GM18870 (cell line): Measurements from ENCODE around the gene ARHGAP28.
"Not testable (repeated sequence)": the region's sequence is repeated elsewhere in the genome, so short reads cannot be mapped to it uniquely, and the experiment has no call there.

ENCODE experiments used
- ATAC-seq: cut with Tn5 transposase; IDR thresholded peaks from one replicate; pipeline ENCODE4 v1.9.1; 2021; ENCODE audit warnings: moderate library complexity; ENCODE audit not compliant: unreplicated experiment

The ARHGAP28 gene

GRCh38 chr18:6811816-6812215 lies 82.3 kb downstream of the ARHGAP28 start:
- ATAC-seq, result no peak

DNA sequence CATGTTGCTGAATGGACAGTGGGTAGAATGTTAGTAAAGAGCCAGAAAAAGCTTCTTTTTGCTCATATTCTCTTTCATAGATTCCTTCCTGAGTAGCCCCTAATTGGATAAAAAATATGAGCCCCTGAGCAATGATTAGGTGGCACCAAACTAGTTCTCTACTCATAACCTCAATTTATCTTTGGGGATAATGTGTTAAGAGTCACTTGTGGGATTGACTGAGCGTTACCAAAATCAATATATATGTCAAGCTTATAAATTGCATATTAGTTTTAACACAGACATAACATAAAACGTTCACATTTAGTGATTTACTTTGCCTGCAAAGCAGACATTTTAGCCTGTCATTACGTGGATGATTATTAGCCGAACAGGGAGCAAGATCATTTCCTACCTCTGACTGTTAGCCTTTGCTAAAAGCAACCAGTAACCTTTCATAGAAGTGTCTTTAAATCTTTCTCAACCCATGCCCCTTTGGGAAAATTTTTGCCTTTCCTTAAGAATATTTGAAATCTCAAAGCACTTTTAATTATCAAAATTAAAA lies 85.4 kb downstream of the ARHGAP28 start:
- ATAC-seq, result no peak

GRCh38 chr18:6816154-6816553 lies 86.6 kb downstream of the ARHGAP28 start:
- ATAC-seq, result no peak

GRCh38 chr18:6819332-6819731 lies 89.8 kb downstream of the ARHGAP28 start:
- ATAC-seq, result no peak

GRCh38 chr18:6820314-6820713 lies 90.8 kb downstream of the ARHGAP28 start:
- ATAC-seq, result no peak

DNA sequence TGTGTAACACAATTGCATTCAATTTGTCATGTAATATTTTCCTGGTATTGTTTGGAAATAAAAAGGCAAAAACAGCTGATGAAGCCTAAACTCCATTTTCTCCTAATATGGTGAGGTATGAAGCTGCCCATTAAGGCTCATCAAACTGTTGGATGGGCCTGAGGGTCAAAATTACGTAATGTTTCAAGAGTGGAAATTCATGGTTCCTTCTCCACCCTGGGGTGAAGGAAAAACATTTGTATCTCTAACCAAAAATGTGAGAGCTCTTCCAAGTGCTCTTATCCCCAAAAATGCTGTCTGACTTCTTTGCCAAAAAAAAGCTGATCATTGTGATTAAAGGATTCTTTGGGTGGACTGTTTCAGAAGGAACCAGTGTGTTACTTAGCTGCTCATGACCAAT lies 91.8 kb downstream of the ARHGAP28 start:
- ATAC-seq, result no peak

- ATAC-seq, result not testable (repeated sequence)
Measured at GRCh38 chr18:6827161-6827560, 97.6 kb downstream of the ARHGAP28 start.

GRCh38 chr18:6827566-6827965 lies 98.0 kb downstream of the ARHGAP28 start:
- ATAC-seq, result not testable (repeated sequence)

GRCh38 chr18:6830916-6831315 lies 101.4 kb downstream of the ARHGAP28 start:
- no peak for ATAC-seq

DNA sequence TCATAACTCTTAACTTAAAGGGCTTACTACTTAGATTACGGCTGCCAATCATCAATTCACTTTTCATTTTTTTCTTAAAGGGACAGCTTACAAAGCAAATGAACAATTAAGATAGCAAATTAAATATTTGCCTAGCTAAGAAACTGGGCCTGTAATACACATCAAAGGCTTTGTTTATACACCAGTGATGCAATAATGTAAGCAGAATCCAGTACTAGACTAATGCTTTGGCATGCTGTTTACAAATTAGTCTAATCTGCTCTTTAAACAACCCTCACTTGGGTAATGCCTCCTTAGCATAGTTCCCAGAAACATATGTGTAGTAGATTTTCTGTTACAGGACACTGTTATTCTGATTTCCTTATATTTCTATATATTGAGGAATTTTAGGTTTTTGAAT lies 105.8 kb downstream of the ARHGAP28 start:
- ATAC-seq, result no peak

- no peak for ATAC-seq
Measured at GRCh38 chr18:6836331-6836730, 106.8 kb downstream of the ARHGAP28 start.

DNA sequence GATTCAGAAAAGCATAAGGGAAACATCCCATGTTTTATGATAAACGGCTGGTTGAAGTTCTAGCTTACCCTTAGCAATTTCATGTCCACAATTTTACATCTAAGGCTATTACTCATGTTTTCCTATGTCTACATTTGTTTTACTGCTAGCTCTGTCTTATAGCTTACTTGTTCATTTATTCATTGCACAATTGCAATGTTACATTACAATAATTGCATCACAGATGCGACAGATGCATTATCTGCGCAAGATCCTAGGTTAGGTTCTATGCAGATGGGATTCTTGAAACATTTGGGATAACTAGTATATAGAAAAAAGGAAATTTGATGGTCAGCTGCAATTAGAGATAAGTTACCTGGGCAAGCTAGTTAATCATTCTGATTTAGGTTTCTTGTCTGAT lies 108.4 kb downstream of the ARHGAP28 start:
- no peak for ATAC-seq

DNA sequence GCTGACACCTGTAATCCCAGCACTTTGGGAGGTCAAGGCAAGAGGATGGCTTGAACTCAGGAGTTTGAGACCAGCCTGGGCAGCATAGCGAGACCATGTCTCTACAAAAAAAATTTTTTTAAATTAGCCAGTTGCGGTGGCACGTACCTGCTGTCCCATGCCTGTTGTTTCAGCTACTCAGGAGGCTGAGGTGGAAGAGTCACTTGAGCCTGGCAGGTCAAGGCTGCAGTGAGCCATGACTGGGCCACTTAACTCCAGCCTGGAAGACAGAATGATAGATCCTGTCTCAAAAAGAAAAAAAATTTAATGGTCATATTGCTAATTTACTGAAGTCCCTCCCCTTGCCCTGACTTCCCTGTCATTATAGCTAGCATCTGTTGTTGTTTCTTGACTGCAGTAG lies 112.6 kb downstream of the ARHGAP28 start:
- ATAC-seq, result no peak

GRCh38 chr18:6843308-6843707 lies 113.8 kb downstream of the ARHGAP28 start:
- ATAC-seq, result no peak

- not testable (repeated sequence) for ATAC-seq
Measured at GRCh38 chr18:6845521-6845920, 116.0 kb downstream of the ARHGAP28 start.

DNA sequence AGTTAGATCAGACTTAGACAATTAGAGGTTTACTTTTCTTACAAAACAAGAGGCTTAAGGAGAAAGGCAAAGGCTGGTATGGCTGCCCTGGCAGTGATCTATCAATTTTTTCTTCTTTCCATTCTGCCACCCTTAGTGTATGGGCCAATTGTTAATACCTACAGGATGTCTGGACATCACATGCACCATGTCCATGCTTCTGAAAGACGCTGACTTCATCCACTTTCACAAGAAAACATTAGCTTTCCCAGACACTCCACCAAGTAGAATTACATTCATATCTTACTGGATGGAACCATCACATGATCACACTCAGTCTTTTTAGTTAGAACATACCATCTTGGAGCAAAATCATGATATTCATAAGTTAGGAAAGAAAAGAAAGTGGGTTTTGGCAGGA lies 120.9 kb downstream of the ARHGAP28 start:
- no peak for ATAC-seq

- no peak for ATAC-seq
Measured at GRCh38 chr18:6851480-6851879, 122.0 kb downstream of the ARHGAP28 start.

DNA sequence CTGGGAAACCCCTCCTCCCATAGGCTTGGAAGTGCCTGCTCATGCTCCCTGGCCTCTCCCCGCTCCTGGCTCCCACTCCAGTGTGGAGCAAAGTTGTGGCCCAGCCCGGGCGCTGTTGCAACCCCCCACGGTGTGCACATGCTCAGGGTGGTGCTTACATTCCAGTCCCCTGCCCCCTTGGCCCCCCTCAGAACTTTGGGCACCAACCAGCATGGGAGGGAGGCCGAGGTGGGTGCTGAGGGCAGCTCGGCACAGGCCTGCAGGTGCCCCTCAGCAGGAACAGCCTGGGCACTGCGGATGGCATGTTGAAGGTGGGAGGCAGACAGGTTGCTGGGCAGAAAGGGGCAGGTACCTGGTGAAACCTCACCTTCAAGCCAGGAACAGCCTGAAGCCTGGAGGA lies 125.3 kb downstream of the ARHGAP28 start:
- no peak for ATAC-seq

- no peak for ATAC-seq
Measured at GRCh38 chr18:6855767-6856166, 126.3 kb downstream of the ARHGAP28 start.

- ATAC-seq, result no peak
Measured at GRCh38 chr18:6857300-6857699, 127.8 kb downstream of the ARHGAP28 start.

DNA sequence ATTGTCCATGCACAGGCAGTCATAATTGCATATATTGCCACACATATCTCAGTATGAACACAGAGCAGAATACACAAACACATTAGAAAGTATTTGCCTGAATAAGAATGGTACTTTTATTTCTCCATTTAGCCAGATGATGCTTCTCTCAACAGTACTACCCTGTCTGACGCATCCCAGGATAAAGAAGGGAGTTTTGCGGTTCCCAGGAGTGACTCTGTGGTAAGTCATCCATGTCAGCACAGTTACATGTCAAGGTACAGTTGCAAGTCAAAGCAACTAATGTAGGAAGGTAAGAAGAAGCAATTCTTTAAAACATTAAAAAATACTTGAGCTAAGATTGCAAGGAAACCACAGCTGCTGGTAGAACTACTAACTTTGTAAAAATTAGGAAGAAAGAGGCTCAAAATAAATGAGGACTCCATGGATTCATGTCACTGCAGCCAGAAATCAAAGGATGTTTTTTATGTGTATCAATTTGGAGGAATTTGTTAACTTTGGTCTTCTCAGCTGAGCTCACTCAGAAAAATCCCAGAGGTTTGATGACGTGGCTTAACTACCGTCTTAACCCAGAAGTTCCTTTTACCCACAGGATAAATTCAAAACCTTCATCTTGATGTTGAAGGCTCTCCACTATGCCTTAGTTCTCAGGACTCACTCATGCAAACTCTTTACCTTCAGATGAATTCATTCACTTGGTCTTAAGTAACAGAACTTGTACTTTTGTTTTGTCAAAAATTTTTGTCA lies 130.3 kb downstream of the ARHGAP28 start:
- no peak for ATAC-seq

GRCh38 chr18:6860804-6861448 lies 131.4 kb downstream of the ARHGAP28 start:
- no peak for ATAC-seq
